HG03196 (cell line): Measurements from ENCODE around the gene PBX2.
"Not testable (repeated sequence)": the region's sequence is repeated elsewhere in the genome, so short reads cannot be mapped to it uniquely, and the experiment has no call there.

Source experiments
- ATAC-seq: cut with Tn5 transposase; IDR thresholded peaks from one replicate; pipeline ENCODE4 v1.9.1; 2021; ENCODE audit not compliant: unreplicated experiment

The PBX2 gene

GRCh38 chr6:32151863-32152768, 37.9 kb downstream of the PBX2 start, which contains the start of gene PRRT1:
TSS of gene PRRT1 (minus strand) at chr6:32151939. CDS start at chr6:32151827, 112 bp downstream.
- no peak for ATAC-seq

- no peak for ATAC-seq
These were observed 38.7 kb downstream of the PBX2 start for GRCh38 chr6:32151181-32151862.

- ATAC-seq = no peak
These were observed 39.8 kb downstream of the PBX2 start for GRCh38 chr6:32149932-32150870.

- ATAC-seq = no peak
These were observed 40.8 kb downstream of the PBX2 start for GRCh38 chr6:32149092-32149755.

- no peak for ATAC-seq
These were observed 41.5 kb downstream of the PBX2 start for GRCh38 chr6:32148289-32149091.

- no peak for ATAC-seq
These were observed 42.4 kb downstream of the PBX2 start for GRCh38 chr6:32147401-32148132.

- no peak for ATAC-seq
These were observed 43.3 kb downstream of the PBX2 start for GRCh38 chr6:32146687-32147086.

- ATAC-seq = no peak
These were observed 43.7 kb downstream of the PBX2 start for GRCh38 chr6:32146287-32146686.

GRCh38 chr6:32144238-32144637, 45.8 kb downstream of the PBX2 start:
- ATAC-seq = not testable (repeated sequence)

- ATAC-seq = no peak
These were observed 49.5 kb downstream of the PBX2 start for GRCh38 chr6:32140420-32141046.

- no peak for ATAC-seq
These were observed 50.4 kb downstream of the PBX2 start for GRCh38 chr6:32139590-32139989.

- ATAC-seq = no peak
These were observed 52.5 kb downstream of the PBX2 start for GRCh38 chr6:32137454-32137853.
